ENCODE results near the gene TGFB2.

The TGFB2 gene

DNA sequence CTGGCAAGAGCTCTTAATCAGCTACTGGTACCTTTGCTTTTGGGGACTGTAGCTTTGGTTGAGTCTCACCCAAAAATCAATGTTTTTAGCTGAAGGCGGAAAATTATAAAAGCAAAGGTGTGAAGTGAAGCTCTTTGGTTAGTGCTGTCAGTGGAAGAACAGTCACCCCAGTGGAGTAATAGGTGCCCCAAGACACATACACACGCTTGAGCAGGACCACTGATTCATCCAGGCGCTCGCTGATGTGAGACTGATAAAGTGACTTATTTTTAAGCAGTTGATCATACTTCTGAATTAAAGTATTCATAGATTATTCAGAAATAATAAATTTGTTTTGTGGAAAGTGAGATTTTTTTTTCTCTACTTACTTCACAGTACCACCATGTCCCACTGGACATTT, 37.1 kb downstream of the TGFB2 start:
- H3K36me3 ChIP-seq (ENCODE audit: control insufficient read depth, insufficient read depth, low read length), result no peaks in the 10 kb centered on the region
- no peaks in the 10 kb centered on the region for H3K4me1 ChIP-seq (ENCODE audit: control insufficient read depth, insufficient read depth, low read length)
- no peak overlapping the region for H3K9ac ChIP-seq (ENCODE audit: low read depth, low read length)
- no peaks in the 10 kb centered on the region for H3K9me3 ChIP-seq (ENCODE audit: control insufficient read depth, insufficient read depth, low read length)
- H3K4me3 ChIP-seq (ENCODE audit: low read depth, low read length), result no peak overlapping the region
- no peaks in the 10 kb centered on the region for H3K27me3 ChIP-seq (ENCODE audit: control insufficient read depth, insufficient read depth, low read length)

- Histone ChIP-seq H3K4me1 (ENCODE audit: control insufficient read depth, insufficient read depth, low read length) (no peaks in the 10 kb centered on the region), H3K4me3 (ENCODE audit: low read depth, low read length) (no peak overlapping the region), H3K27me3 (ENCODE audit: control insufficient read depth, insufficient read depth, low read length) (no peaks in the 10 kb centered on the region), H3K9ac (ENCODE audit: low read depth, low read length) (no peak overlapping the region), H3K9me3 (ENCODE audit: control insufficient read depth, insufficient read depth, low read length) (no peaks in the 10 kb centered on the region), H3K36me3 (ENCODE audit: control insufficient read depth, insufficient read depth, low read length) (no peaks in the 10 kb centered on the region)
Observed at GRCh38 chr1:218383051-218383450, 37.9 kb downstream of the TGFB2 start.

DNA sequence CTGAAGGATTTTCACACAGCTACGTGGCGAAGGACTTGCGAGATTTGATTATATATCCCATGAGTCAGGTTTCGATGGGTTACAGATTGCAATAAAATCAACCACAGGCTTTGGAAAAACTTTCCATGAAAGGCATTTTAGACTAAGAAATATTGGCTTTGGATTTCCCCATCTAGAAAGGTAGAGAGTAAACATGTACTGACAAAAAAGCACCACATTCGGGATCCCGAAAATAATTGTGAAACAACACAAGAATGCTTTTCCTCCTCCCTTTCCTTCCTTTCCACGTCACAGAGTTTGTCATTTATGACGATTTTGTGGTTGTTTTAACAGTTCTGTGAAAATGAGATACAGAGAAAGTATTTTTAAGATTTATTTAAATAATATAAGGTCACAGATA, 38.5 kb downstream of the TGFB2 start:
- no peak overlapping the region for H3K9ac ChIP-seq (ENCODE audit: low read depth, low read length)

DNA sequence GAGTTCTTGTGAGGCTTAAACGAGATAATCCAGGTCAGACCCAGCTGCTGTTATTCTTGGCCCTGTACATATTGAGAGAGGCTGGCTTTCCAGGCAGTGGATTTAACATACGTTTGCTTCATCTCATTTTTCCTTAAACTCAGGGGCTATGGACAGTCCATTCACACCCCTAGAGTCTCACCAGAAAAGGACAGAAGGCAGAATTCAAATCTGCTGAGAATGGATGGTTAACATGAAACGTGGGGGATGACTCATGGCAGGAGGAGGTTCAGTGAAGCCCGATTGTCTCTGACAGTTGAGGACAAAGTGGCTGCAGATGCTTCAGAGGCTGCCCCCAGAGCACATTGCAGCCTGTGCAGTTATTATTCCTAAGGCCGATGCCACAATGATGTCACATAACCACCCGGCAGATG, 39.5 kb downstream of the TGFB2 start:
- H3K36me3 ChIP-seq (ENCODE audit: control insufficient read depth, insufficient read depth, low read length), result no peaks in the 10 kb centered on the region
- H3K9ac ChIP-seq (ENCODE audit: low read depth, low read length), result no peak overlapping the region
- no peaks in the 10 kb centered on the region for H3K9me3 ChIP-seq (ENCODE audit: control insufficient read depth, insufficient read depth, low read length)
- no peaks in the 10 kb centered on the region for H3K27me3 ChIP-seq (ENCODE audit: control insufficient read depth, insufficient read depth, low read length)
- no peaks in the 10 kb centered on the region for H3K4me1 ChIP-seq (ENCODE audit: control insufficient read depth, insufficient read depth, low read length)
- no peak overlapping the region for H3K4me3 ChIP-seq (ENCODE audit: low read depth, low read length)

More for the DNA sequence above, 38.5 kb downstream of the TGFB2 start:
- H3K36me3 ChIP-seq (ENCODE audit: control insufficient read depth, insufficient read depth, low read length), result no peaks in the 10 kb centered on the region
- H3K4me1 ChIP-seq (ENCODE audit: control insufficient read depth, insufficient read depth, low read length), result no peaks in the 10 kb centered on the region
- H3K9me3 ChIP-seq (ENCODE audit: control insufficient read depth, insufficient read depth, low read length), result no peaks in the 10 kb centered on the region
- no peaks in the 10 kb centered on the region for H3K27me3 ChIP-seq (ENCODE audit: control insufficient read depth, insufficient read depth, low read length)
- no peak overlapping the region for H3K4me3 ChIP-seq (ENCODE audit: low read depth, low read length)

GRCh38 chr1:218388591-218388990, 43.5 kb downstream of the TGFB2 start:
- Histone ChIP-seq H3K9me3 (ENCODE audit: control insufficient read depth, insufficient read depth, low read length) (no peaks in the 10 kb centered on the region), H3K9ac (ENCODE audit: low read depth, low read length) (no peak overlapping the region), H3K4me1 (ENCODE audit: control insufficient read depth, insufficient read depth, low read length) (no peaks in the 10 kb centered on the region), H3K4me3 (ENCODE audit: low read depth, low read length) (no peak overlapping the region), H3K36me3 (ENCODE audit: control insufficient read depth, insufficient read depth, low read length) (no peaks in the 10 kb centered on the region), H3K27me3 (ENCODE audit: control insufficient read depth, insufficient read depth, low read length) (no peaks in the 10 kb centered on the region)

- H3K27me3 ChIP-seq (ENCODE audit: control insufficient read depth, insufficient read depth, low read length), result no peaks in the 10 kb centered on the region
- no peaks in the 10 kb centered on the region for H3K9me3 ChIP-seq (ENCODE audit: control insufficient read depth, insufficient read depth, low read length)
- no peaks in the 10 kb centered on the region for H3K4me1 ChIP-seq (ENCODE audit: control insufficient read depth, insufficient read depth, low read length)
- H3K9ac ChIP-seq (ENCODE audit: low read depth, low read length), result no peak overlapping the region
- H3K4me3 ChIP-seq (ENCODE audit: low read depth, low read length), result no peak overlapping the region
- H3K36me3 ChIP-seq (ENCODE audit: control insufficient read depth, insufficient read depth, low read length), result no peaks in the 10 kb centered on the region
Observed at GRCh38 chr1:218390618-218391017, 45.5 kb downstream of the TGFB2 start.

- Histone ChIP-seq H3K9ac (ENCODE audit: low read depth, low read length) (no peak overlapping the region), H3K27me3 (ENCODE audit: control insufficient read depth, insufficient read depth, low read length) (no peaks in the 10 kb centered on the region), H3K36me3 (ENCODE audit: control insufficient read depth, insufficient read depth, low read length) (no peaks in the 10 kb centered on the region), H3K9me3 (ENCODE audit: control insufficient read depth, insufficient read depth, low read length) (no peaks in the 10 kb centered on the region), H3K4me3 (ENCODE audit: low read depth, low read length) (no peak overlapping the region), H3K4me1 (ENCODE audit: control insufficient read depth, insufficient read depth, low read length) (no peaks in the 10 kb centered on the region)
Observed at GRCh38 chr1:218392780-218393179, 47.6 kb downstream of the TGFB2 start.

DNA sequence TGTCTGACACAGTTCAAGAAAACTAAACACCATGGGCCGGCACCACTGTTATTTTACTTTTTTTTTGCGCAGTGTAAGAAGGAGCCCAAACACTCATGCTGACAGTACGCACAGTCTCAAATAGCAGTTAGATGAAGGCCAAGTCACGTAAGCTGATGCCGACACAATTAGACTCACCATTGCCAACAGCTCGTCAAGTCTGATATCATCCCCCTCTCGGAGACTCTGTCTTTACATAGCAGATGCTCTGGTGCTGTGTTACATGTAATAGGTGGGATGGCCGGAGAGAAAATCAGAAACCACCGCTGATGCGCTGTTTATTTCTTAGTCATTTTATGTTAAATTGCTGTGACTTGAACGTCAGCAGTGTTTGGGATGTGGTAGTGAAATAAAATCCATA, 49.3 kb downstream of the TGFB2 start:
- no peak overlapping the region for H3K9ac ChIP-seq (ENCODE audit: low read depth, low read length)
- H3K4me3 ChIP-seq (ENCODE audit: low read depth, low read length), result no peak overlapping the region
- no peaks in the 10 kb centered on the region for H3K9me3 ChIP-seq (ENCODE audit: control insufficient read depth, insufficient read depth, low read length)
- no peaks in the 10 kb centered on the region for H3K27me3 ChIP-seq (ENCODE audit: control insufficient read depth, insufficient read depth, low read length)
- H3K4me1 ChIP-seq (ENCODE audit: control insufficient read depth, insufficient read depth, low read length), result no peaks in the 10 kb centered on the region
- H3K36me3 ChIP-seq (ENCODE audit: control insufficient read depth, insufficient read depth, low read length), result no peaks in the 10 kb centered on the region

GRCh38 chr1:218394989-218395388, 49.9 kb downstream of the TGFB2 start:
- no peaks in the 10 kb centered on the region for H3K27me3 ChIP-seq (ENCODE audit: control insufficient read depth, insufficient read depth, low read length)
- no peaks in the 10 kb centered on the region for H3K9me3 ChIP-seq (ENCODE audit: control insufficient read depth, insufficient read depth, low read length)
- no peak overlapping the region for H3K4me3 ChIP-seq (ENCODE audit: low read depth, low read length)
- H3K4me1 ChIP-seq (ENCODE audit: control insufficient read depth, insufficient read depth, low read length), result no peaks in the 10 kb centered on the region
- no peaks in the 10 kb centered on the region for H3K36me3 ChIP-seq (ENCODE audit: control insufficient read depth, insufficient read depth, low read length)
- H3K9ac ChIP-seq (ENCODE audit: low read depth, low read length), result no peak overlapping the region

- H3K9me3 ChIP-seq (ENCODE audit: control insufficient read depth, insufficient read depth, low read length), result no peaks in the 10 kb centered on the region
- no peak overlapping the region for H3K4me3 ChIP-seq (ENCODE audit: low read depth, low read length)
- H3K27me3 ChIP-seq (ENCODE audit: control insufficient read depth, insufficient read depth, low read length), result no peaks in the 10 kb centered on the region
- H3K36me3 ChIP-seq (ENCODE audit: control insufficient read depth, insufficient read depth, low read length), result no peaks in the 10 kb centered on the region
- no peak overlapping the region for H3K9ac ChIP-seq (ENCODE audit: low read depth, low read length)
- no peaks in the 10 kb centered on the region for H3K4me1 ChIP-seq (ENCODE audit: control insufficient read depth, insufficient read depth, low read length)
Observed at GRCh38 chr1:218395916-218396315, 50.8 kb downstream of the TGFB2 start.

DNA sequence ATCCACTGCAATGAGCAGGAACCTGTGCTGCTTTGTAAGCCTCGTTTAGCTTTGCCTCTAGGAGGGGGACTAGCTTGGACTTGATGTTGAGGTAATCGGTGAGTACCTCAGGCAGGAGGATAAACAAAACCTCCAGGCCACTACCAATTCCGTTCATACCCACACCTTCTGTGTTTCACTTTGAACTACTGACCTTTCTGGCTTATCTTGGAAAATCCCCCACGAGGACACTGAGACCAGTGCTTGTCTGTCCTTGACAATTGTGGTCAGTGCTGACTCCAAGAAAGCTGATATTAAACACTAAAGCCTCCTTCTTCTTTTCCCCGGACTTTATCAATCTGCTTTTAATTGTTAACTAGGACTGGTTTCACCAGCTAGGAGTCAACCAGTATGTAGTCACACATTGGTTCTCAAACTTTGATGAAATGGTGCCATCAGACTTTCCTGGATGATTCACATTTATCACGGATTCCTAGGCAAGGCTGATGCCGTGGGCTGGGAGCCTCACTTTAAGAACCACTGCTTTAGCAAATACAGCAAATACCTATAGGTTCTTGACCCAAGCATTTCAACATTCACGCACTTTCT, 52.7 kb downstream of the TGFB2 start:
- Histone ChIP-seq H3K4me3 (ENCODE audit: low read depth, low read length) (no peak overlapping the region), H3K36me3 (ENCODE audit: control insufficient read depth, insufficient read depth, low read length) (no peaks in the 10 kb centered on the region)

GRCh38 chr1:218400624-218401023, 55.5 kb downstream of the TGFB2 start:
- Histone ChIP-seq H3K27me3 (ENCODE audit: control insufficient read depth, insufficient read depth, low read length) (no peaks in the 10 kb centered on the region), H3K4me3 (ENCODE audit: low read depth, low read length) (no peak overlapping the region), H3K4me1 (ENCODE audit: control insufficient read depth, insufficient read depth, low read length) (no peaks in the 10 kb centered on the region), H3K9me3 (ENCODE audit: control insufficient read depth, insufficient read depth, low read length) (no peaks in the 10 kb centered on the region), H3K9ac (ENCODE audit: low read depth, low read length) (no peak overlapping the region), H3K36me3 (ENCODE audit: control insufficient read depth, insufficient read depth, low read length) (no peaks in the 10 kb centered on the region)

More for the DNA sequence above, 52.7 kb downstream of the TGFB2 start:
- no peaks in the 10 kb centered on the region for H3K4me1 ChIP-seq (ENCODE audit: control insufficient read depth, insufficient read depth, low read length)
- H3K27me3 ChIP-seq (ENCODE audit: control insufficient read depth, insufficient read depth, low read length), result no peaks in the 10 kb centered on the region
- no peak overlapping the region for H3K9ac ChIP-seq (ENCODE audit: low read depth, low read length)
- H3K9me3 ChIP-seq (ENCODE audit: control insufficient read depth, insufficient read depth, low read length), result no peaks in the 10 kb centered on the region
